SU-DHL-6 (cell line): ENCODE data around the gene FCHSD1.

Source experiments
- H2AFZ ChIP-seq: fragments of 200-600 bp; sonication (generic); 2 replicates; pipeline ENCODE4 v1.6.1; 2014; ENCODE audit warnings: low read depth, mild to moderate bottlenecking, moderate library complexity, mixed read lengths, antibody characterized with exemption, low read length; ENCODE audit not compliant: severe bottlenecking
- H3F3A ChIP-seq: fragments of 200-600 bp; shearing (Covaris generic); 2 replicates; pipeline ENCODE4 v1.6.0; 2016; ENCODE audit warnings: antibody characterized with exemption, mild to moderate bottlenecking; ENCODE audit not compliant: insufficient read depth
- H3K27ac ChIP-seq: fragments of 200-600 bp; sonication (generic); 2 replicates; pipeline ENCODE4 v1.5.1; 2016; ENCODE audit warnings: low read depth, mild to moderate bottlenecking, low read length, moderate library complexity, mixed read lengths
- H3K27me3 ChIP-seq: fragments of 200-600 bp; sonication (generic), shearing (Covaris generic); 2 replicates; pipeline ENCODE4 v1.6.0; 2014; ENCODE audit warnings: mild to moderate bottlenecking, low read length
- H3K36me3 ChIP-seq: fragments of 200-600 bp; sonication (generic); 2 replicates; pipeline ENCODE4 v1.6.1; 2014; ENCODE audit warnings: mild to moderate bottlenecking, low read length, mixed read lengths
- H3K4me2 ChIP-seq: fragments of 300-600, 200-600 bp; shearing (Covaris generic), sonication (generic); 2 replicates; pipeline ENCODE4 v1.6.0; 2014; ENCODE audit warnings: low read length, low read depth, mild to moderate bottlenecking; ENCODE audit not compliant: poor library complexity, severe bottlenecking
- H3K4me3 ChIP-seq: fragments of 200-600 bp; sonication (generic); 2 replicates; pipeline ENCODE4 v1.5.1; 2014; ENCODE audit warnings: antibody characterized with exemption, low read length, mild to moderate bottlenecking, mixed read lengths; ENCODE audit not compliant: insufficient read depth, poor library complexity, severe bottlenecking
- H3K79me2 ChIP-seq: fragments of 200-600 bp; sonication (generic); 2 replicates; pipeline ENCODE4 v1.6.1; 2014; ENCODE audit warnings: mild to moderate bottlenecking, low read length, moderate library complexity; ENCODE audit not compliant: insufficient read depth
- H3K9ac ChIP-seq: fragments of 200-600 bp; sonication (generic); 2 replicates; pipeline ENCODE4 v1.7.0; 2014; ENCODE audit warnings: mild to moderate bottlenecking, low read length
- H3K9me2 ChIP-seq: fragments of 200-600 bp; sonication (generic); replicated peaks from 2 replicates; pipeline ENCODE4 v1.6.1; 2014; ENCODE audit warnings: low read length; ENCODE audit not compliant: insufficient read depth
- H3K9me3 ChIP-seq: fragments of 200-600 bp; sonication (generic); 2 replicates; pipeline ENCODE4 v1.6.1; 2014; ENCODE audit warnings: low read length, mixed read lengths; ENCODE audit not compliant: insufficient read depth
- H4K20me1 ChIP-seq: fragments of 200-600 bp; sonication (generic); 2 replicates; pipeline ENCODE4 v1.6.1; 2014; ENCODE audit warnings: low read depth, mild to moderate bottlenecking, antibody characterized with exemption, low read length, moderate library complexity, mixed read lengths
- CTCF ChIP-seq: fragments of 200-600 bp; sonication (generic); IDR thresholded peaks from one replicate; pipeline ENCODE4 v1.5.1; 2017; ENCODE audit warnings: antibody characterized with exemption, mild to moderate bottlenecking, low read length, moderate library complexity; ENCODE audit not compliant: insufficient read depth, poor library complexity, severe bottlenecking
- EZH2phosphoT487 ChIP-seq: fragments of 200-600 bp; sonication (generic), shearing (Covaris generic); conservative IDR thresholded peaks from 2 replicates; pipeline ENCODE4 v1.6.1; 2018; ENCODE audit warnings: mild to moderate bottlenecking, antibody characterized with exemption, low read length, moderate library complexity, mixed read lengths

The FCHSD1 gene

GRCh38 chr5:141668601-141669265 is 17.5 kb upstream of the FCHSD1 start:
- H3K27ac ChIP-seq = no peak overlapping the region
- no peaks in the 10 kb centered on the region for H3K79me2 ChIP-seq
- H3K27me3 ChIP-seq = no peaks in the 10 kb centered on the region
- no peak for TF ChIP-seq EZH2phosphoT487
- no peak for TF ChIP-seq CTCF
- no peaks in the 10 kb centered on the region for H3K9me3 ChIP-seq
- H2AFZ ChIP-seq = no peak overlapping the region
- H3K4me3 ChIP-seq = no peak overlapping the region
- H3K9me2 ChIP-seq = no peaks in the 10 kb centered on the region
- no peak overlapping the region for H3K9ac ChIP-seq
- no peaks in the 10 kb centered on the region for H3F3A ChIP-seq
- H3K36me3 ChIP-seq = no peaks in the 10 kb centered on the region
- H4K20me1 ChIP-seq = no peaks in the 10 kb centered on the region
- H3K4me2 ChIP-seq = no peak overlapping the region

DNA sequence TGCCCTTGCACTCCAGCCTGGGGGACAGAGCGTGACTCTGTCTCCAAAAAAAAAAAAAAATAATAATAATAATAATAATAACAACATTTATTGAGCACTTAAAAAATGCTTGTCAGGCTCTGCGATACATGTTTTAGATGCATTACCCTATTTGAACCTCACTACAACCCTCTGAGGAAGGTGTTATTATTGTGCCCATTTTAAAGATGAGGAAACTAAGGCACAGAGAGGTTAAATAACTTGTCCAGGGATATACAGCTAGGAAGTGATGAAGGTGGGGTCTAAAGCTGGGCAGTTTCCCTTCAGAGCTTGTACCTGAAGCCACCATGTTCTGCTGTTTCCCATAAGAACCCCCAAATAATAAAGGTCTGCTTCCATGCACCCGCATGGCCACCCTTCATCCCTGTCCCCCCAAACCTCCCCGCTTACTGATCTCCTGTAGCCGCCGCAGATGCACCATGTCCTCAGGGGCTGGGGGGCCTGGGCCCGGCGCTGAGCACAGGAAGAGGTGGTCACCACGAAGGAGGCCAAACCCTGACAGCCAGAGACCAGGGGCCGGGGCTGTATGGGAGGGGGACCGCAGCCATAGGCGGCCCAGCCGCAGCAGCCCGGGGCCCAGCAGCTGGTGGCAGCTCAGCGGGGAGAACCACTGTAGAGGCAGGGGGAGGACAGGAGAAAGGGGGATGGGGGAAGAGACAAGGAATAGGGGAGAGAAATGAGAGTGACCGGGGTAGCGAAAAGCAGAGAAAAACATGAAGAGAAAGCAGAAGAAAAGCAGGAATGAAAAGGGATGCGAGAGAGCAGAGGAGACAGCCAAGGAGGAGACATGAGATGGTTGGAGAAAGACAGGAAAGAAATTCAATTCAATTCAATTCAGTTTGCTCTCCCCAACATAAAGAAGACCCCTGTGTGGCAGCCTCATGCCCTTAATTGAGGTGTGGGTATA is 15.1 kb upstream of the FCHSD1 start:
- no peaks in the 10 kb centered on the region for H3K36me3 ChIP-seq
- no peak overlapping the region for H3K27ac ChIP-seq
- TF ChIP-seq CTCF (no peak), EZH2phosphoT487 (no peak)

DNA sequence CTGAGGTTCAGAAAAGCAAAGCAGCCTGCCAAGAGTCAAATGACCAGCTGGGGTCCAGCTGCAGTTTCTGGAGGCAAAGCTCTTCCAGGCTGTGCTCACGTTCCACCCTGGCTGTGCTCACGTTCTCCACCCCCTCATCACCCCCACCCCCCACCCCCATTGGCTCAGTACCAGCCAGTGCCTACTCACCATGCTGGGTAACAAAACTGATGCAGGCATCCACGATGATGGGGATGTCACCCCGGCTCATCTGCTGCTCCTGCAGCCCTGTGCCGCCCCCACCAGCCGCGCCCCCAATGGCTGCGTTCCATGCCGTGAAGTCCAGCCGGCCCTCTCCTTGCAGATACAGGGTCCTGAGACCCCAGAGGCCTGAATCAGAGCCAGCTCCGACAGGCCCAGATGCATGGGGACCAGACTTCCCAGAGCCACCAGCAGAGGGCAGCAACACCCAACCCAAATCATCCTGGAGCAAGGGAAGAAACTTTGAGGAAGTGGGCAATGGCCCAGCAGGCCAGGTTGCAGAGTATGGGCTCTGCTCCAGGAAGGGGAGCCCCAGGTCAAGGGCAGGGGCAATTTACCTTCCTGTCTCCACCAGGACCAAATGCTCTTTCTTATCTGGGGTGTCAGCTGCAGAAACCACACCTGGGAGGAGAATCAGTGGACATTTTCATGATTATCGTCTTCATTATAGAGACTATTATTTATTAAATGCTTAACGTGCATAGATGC is 13.7 kb upstream of the FCHSD1 start:
- Histone ChIP-seq H3K27me3 (no peaks in the 10 kb centered on the region), H3K9me2 (no peaks in the 10 kb centered on the region)

More for the DNA sequence above, 15.1 kb upstream of the FCHSD1 start:
- Histone ChIP-seq H4K20me1 (no peaks in the 10 kb centered on the region), H3K9me2 (no peaks in the 10 kb centered on the region), H3K27me3 (no peaks in the 10 kb centered on the region), H3K4me2 (no peak overlapping the region), H3K4me3 (no peak overlapping the region), H3K9me3 (no peaks in the 10 kb centered on the region), H3K79me2 (no peaks in the 10 kb centered on the region), H3F3A (no peaks in the 10 kb centered on the region), H3K9ac (no peak overlapping the region), H2AFZ (no peak overlapping the region)

More for the DNA sequence above, 13.7 kb upstream of the FCHSD1 start:
- TF ChIP-seq CTCF = peak; percentile 86
- TF ChIP-seq EZH2phosphoT487 = no peak
- Histone ChIP-seq H3K79me2 (no peaks in the 10 kb centered on the region), H2AFZ (peak overlapping the region; percentile 72), H3K9ac (no peak overlapping the region), H4K20me1 (no peaks in the 10 kb centered on the region), H3K4me2 (no peak overlapping the region), H3K4me3 (no peak overlapping the region), H3F3A (no peaks in the 10 kb centered on the region), H3K27ac (no peak overlapping the region), H3K9me3 (no peaks in the 10 kb centered on the region), H3K36me3 (no peaks in the 10 kb centered on the region)
